Choroid plexus epithelial cell (primary cell): ENCODE measurements around the gene SKAP1.

Experiments used
- DNase-seq: peaks from one replicate; pipeline ENCODE4 v3.0.0-alpha.2; 2010; ENCODE audit warnings: low read depth
- H3K4me3 ChIP-seq: 2 replicates; pipeline ENCODE4 v1.5.1; 2011; ENCODE audit warnings: low read depth, mild to moderate bottlenecking, control low read depth, low read length, moderate library complexity
- TF ChIP-seq, protein P1 (sequence below): conservative IDR thresholded peaks from 2 replicates; pipeline ENCODE4 v1.5.1; 2011; ENCODE audit warnings: low read depth, mild to moderate bottlenecking, control low read depth, inconsistent platforms, low read length, moderate library complexity

SKAP1 gene

GRCh38 chr17:48102043-48102750 is 327.8 kb downstream of the SKAP1 start:
- TF ChIP-seq, protein P1, sequence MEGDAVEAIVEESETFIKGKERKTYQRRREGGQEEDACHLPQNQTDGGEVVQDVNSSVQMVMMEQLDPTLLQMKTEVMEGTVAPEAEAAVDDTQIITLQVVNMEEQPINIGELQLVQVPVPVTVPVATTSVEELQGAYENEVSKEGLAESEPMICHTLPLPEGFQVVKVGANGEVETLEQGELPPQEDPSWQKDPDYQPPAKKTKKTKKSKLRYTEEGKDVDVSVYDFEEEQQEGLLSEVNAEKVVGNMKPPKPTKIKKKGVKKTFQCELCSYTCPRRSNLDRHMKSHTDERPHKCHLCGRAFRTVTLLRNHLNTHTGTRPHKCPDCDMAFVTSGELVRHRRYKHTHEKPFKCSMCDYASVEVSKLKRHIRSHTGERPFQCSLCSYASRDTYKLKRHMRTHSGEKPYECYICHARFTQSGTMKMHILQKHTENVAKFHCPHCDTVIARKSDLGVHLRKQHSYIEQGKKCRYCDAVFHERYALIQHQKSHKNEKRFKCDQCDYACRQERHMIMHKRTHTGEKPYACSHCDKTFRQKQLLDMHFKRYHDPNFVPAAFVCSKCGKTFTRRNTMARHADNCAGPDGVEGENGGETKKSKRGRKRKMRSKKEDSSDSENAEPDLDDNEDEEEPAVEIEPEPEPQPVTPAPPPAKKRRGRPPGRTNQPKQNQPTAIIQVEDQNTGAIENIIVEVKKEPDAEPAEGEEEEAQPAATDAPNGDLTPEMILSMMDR, result no peak
- H3K4me3 ChIP-seq, result no peak overlapping the region
- no peak for DNase-seq

GRCh38 chr17:48101012-48101720 is 328.8 kb downstream of the SKAP1 start, which contains the start of gene CBX1:
Gene CBX1 (minus strand): TSS chr17:48101478. CDS start chr17:48077004, 24,474 bp downstream.
- peak; percentile 97 for DNase-seq
- peak within 1 kb of the TSS; percentile 94 for H3K4me3 ChIP-seq
- TF ChIP-seq, protein P1, result no peak

DNA sequence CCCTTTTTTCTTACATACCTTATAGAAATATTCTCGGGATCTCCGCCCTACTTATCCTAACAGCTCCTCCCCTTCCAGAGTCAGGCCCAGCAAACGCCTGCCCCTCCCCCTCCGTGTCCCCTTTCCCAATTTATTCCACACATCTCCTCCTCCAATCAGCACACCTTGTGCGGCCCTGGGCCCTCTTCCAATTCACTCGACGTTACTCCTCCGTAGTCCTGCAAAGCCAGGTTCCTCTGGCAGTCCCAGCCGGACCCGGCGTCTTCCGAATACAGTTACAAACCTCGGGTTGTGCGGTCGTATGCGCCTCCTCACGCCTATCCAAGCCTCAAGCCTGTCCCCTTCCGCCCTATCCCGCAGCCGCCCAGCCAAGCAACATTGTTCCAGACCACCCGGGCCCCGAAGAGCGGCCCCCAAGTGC is 329.4 kb downstream of the SKAP1 start:
- DNase-seq, result peak; percentile 64
- TF ChIP-seq, protein P1, result no peak
- peak overlapping the region; percentile 94 for H3K4me3 ChIP-seq

DNA sequence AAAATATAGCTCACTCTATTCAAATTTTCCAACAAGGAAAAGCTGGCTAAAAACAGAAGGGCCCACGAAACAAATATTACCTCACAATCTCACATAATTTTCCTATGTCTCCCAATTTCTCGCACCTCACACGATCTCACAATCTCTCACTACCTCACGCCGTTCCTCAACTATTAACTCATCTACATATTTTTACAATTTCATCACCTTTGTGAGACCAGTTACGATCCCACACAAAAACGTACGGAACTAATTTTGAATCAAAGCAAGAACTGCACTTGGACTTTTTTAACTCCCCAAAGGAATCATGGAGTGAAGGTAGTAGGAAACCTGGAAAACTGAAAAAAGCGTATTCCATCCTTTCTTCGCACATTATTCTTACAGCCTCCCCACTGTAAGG is 329.9 kb downstream of the SKAP1 start:
- peak; percentile 54 for DNase-seq
- peak overlapping the region; percentile 94 for H3K4me3 ChIP-seq
- TF ChIP-seq, protein P1, result no peak

DNA sequence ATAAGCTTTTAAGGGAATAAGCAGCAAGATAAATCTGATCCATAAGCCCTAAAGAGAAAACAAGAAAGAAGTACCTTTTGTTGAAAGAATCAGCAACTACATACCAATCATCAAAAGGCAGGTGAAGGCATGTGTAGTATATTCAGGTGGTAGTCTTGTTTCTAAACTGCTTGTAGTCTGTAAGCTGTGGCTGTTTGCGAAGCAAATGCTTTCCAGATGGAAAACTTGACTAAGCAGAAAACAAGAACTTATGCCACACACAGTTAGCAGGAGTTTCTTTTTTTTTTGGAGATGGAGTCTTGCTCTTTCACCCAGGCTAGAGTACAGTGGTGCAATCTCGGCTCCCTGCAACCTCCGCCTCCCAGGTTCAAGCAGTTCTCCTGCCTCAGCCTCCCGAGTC is 334.4 kb downstream of the SKAP1 start:
- DNase-seq, result no peak
- H3K4me3 ChIP-seq, result no peak overlapping the region
- TF ChIP-seq, protein P1, result no peak

DNA sequence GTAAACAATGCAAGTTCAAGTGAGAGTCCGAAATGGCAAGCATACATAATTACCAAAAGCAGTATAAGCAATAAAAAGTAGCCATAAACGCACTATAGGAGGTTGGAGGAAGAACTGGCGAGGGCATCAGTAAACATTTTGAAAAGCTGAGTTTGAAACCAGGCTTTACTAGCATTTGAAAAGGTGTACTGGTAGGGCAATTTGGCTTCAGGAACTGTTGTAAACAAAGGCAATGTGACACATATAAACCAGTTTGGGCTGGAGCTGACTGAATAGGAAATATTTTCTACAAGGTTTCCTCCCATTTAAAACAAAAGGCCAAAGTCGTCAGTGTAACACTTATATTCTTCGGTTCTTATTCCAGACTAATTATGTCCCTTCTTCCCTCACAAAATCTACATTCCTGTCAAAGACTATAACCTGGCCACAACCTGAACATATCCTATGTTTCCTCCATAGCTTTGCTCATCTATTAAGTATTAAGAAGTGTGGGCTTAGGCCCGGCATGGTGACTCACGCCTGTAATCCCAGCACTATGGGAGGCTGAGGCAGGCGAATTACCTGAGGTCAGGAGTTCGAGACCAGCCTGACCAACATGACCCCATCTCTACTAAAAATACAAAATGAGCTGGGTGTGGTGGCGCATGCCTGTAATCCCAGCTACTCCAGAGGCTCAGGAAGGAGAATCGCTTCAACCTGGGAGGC is 336.5 kb downstream of the SKAP1 start:
- H3K4me3 ChIP-seq, result no peak overlapping the region
- no peak for DNase-seq
- TF ChIP-seq, protein P1, result no peak
